ENCODE measurements around the gene LCOR. TPM values are rescaled to one million over a fixed set of nuclear protein-coding genes. Genes with fewer than 3 reads are reported as not detected.

LCOR gene
- total RNA-seq, 1 experiment from 2014 or later, result 42.1 TPM

DNA sequence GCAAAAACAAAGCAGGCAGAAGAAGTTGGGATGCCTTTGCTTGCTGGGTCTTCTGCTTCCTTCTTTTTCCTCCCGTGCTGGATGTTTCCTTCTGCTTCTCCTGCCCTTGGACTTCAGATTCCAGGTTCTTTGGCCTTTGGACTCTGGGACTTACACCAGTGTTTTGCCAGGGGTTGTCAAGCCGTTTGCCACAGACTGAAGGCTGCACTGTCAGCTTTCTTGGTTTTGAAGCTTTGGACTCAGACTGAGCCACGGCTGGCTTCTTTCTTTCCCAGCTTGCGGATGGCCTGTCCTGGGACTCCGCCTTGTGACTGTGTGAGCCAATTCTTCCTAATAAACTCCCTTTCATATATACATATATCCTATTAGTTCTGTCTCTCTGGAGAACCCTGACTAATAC is 11.3 kb upstream of the LCOR start:
- no peaks in the 10 kb centered on the region for H3K27me3 ChIP-seq (ENCODE audit: insufficient read depth, low read length)
- DNase-seq, result no peak
- H3K18ac ChIP-seq (ENCODE audit: insufficient read length, low read depth, low read length), result no peak overlapping the region
- no peak overlapping the region for H2BK12ac ChIP-seq (ENCODE audit: insufficient read length, low read depth, low read length)
- no peak overlapping the region for H3K23ac ChIP-seq (ENCODE audit: insufficient read length, low read depth, low read length)
- H4K8ac ChIP-seq (replicated peaks; ENCODE audit: insufficient read length, low read depth, low read length), result no peak overlapping the region
- H2BK15ac ChIP-seq (ENCODE audit: low read depth, low read length), result no peak overlapping the region
- H4K20me1 ChIP-seq (ENCODE audit: control insufficient read depth, insufficient read depth, insufficient read length), result no peaks in the 10 kb centered on the region
- H2AFZ ChIP-seq (ENCODE audit: low read length), result no peak overlapping the region
- Mint-ChIP-seq H3K4me1 (no peaks in the 10 kb centered on the region), H3K4me3 (no peak overlapping the region), H3K27ac (no peak overlapping the region; a peak in 1 of 7 replicates), H3K27me3 (ENCODE audit: low read depth) (no peaks in the 10 kb centered on the region), H3K36me3 (ENCODE audit: insufficient read depth in 1 of 3, low read depth in 3 of 3) (no peaks in the 10 kb centered on the region), H3K9me3 (no peaks in the 10 kb centered on the region)
- H3K4me2 ChIP-seq (ENCODE audit: insufficient read depth, insufficient read length, low read length), result no peak overlapping the region
- H3K23me2 ChIP-seq (ENCODE audit: insufficient read length, low read depth, low read length, poor library complexity, severe bottlenecking), result no peaks in the 10 kb centered on the region
- no peak overlapping the region for H4K5ac ChIP-seq (ENCODE audit: insufficient read length, low read depth, low read length)
- H2BK20ac ChIP-seq (ENCODE audit: low read depth, low read length, poor library complexity, severe bottlenecking), result no peak overlapping the region
- no CpG with 5 or more reads among the region's 5 CpGs for whole genome bisulfite sequencing (ENCODE audit: extremely low coverage, insufficient read length, low lambda C conversion rate)
- no peak overlapping the region for H3K14ac ChIP-seq (ENCODE audit: insufficient read depth, low read length)
- H3K4ac ChIP-seq (ENCODE audit: low read depth, low read length), result no peak overlapping the region
- H2BK5ac ChIP-seq (ENCODE audit: insufficient read length, low read length), result no peak overlapping the region
- H3K56ac ChIP-seq (ENCODE audit: insufficient read length, low read depth, low read length), result no peak overlapping the region
- H2AK5ac ChIP-seq (ENCODE audit: insufficient read length, low read length), result no peak overlapping the region
- no peaks in the 10 kb centered on the region for H3K9me3 ChIP-seq (ENCODE audit: control insufficient read depth, low read depth, low read length)
- TF ChIP-seq CTCF (conservative IDR thresholded peaks at IDR 0.05), result no peak
- H4K91ac ChIP-seq (ENCODE audit: insufficient read length, low read depth, low read length), result no peak overlapping the region
- H3K79me2 ChIP-seq (ENCODE audit: insufficient read depth, low read length), result no peaks in the 10 kb centered on the region
- H3T11ph ChIP-seq (ENCODE audit: low read length), result no peak overlapping the region
- H3K27ac ChIP-seq (ENCODE audit: insufficient read length, low read depth, low read length), result no peak overlapping the region
- no peak overlapping the region for H3K9ac ChIP-seq (ENCODE audit: extremely low read depth, insufficient read length, low read length)
- no peaks in the 10 kb centered on the region for H3K79me1 ChIP-seq (ENCODE audit: insufficient read depth, low read depth, low read length, poor library complexity, severe bottlenecking)
- no peak overlapping the region for H2BK120ac ChIP-seq (ENCODE audit: low read depth, low read length, poor library complexity, severe bottlenecking)
- H3K4me1 ChIP-seq (ENCODE audit: insufficient read depth, low read length), result no peaks in the 10 kb centered on the region

Measured in H9 (cell line).